ENCODE results near the gene RNF26. TPM values are rescaled to one million over a fixed set of nuclear protein-coding genes. Genes with fewer than 3 reads are reported as not detected.
A peak's percentile ranks its signal among the peaks of the same experiment; 100 is the strongest.

The RNF26 gene
- total and polyA plus RNA-seq, 2 of the 4 experiments (the other 2 are of a cell fraction) = 3.4 to 36.7 TPM

DNA sequence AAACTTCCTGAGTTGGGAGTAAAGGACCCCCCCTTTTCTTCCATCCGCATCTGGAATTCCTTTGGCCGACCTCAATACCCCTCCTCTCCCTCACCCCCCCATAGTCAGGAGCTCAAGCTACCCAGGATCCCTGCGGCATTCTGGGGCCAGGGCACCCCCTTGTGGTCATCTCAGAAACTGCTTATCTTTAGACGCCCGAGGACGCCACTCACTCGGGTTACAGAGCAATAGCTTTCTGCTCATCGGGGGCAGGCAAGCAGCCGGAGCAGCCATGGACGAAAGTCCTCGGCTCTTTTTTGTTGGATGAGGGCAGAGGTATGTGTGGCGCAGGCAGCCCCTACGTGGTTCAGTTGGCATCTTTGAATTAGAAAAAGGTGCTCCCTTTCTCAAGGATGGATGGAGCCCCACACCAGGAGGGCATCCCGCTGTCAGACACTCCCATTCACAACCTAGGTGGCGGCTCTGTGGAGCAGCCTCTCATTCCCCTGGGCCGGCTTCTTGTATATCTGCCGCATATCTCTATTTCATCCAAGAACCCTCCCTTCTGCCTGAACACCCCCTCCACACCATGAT lies 4.1 kb downstream of the RNF26 start:
- peaks cover 5% of the 10 kb centered on the region; the same call in 1 of the 2 replicates for H4K20me1 ChIP-seq (ENCODE audit: insufficient read depth, low read length)
- no peak overlapping the region for H4K5ac ChIP-seq (ENCODE audit: low read depth, low read length)
- no peak overlapping the region for H3K18ac ChIP-seq (ENCODE audit: low read depth, low read length)
- DNase-seq (no peak), ATAC-seq (ENCODE audit: low read depth) (peak; percentile 57)
- ChIA-PET POLR2A (ENCODE audit: unreplicated experiment) (interaction anchor here (0.6 to 1.9 kb wide), 8 partner anchors 14 to 875 kb away, joined by 3 to 8 read pairs (median 5); partner anchors contain the start of genes CBL, DPAGT1 and MCAM), CTCF (interaction anchor here (0.7 to 2.0 kb wide), 22 partner anchors 13 to 271 kb away, joined by 3 to 20 read pairs (median 4); partner anchors contain the start of genes DPAGT1, MCAM and VPS11)
- peaks cover 10% of the 10 kb centered on the region for H3K9me1 ChIP-seq (ENCODE audit: insufficient read depth, low read length)
- H2AK9ac ChIP-seq (replicated peaks; ENCODE audit: low read depth, low read length, poor library complexity) = peak overlapping the region; percentile 84
- peak overlapping the region; percentile 2; the same call in 1 of the 2 replicates for H3K4me3 ChIP-seq (ENCODE audit: insufficient read depth, low read depth, low read length)
- H2AK5ac ChIP-seq (ENCODE audit: low read depth, low read length) = peak overlapping the region; percentile 62; the same call in 1 of the 2 replicates
- H3K14ac ChIP-seq (replicated peaks; ENCODE audit: low read depth, low read length) = peak overlapping the region; percentile 74
- H3K36me3 ChIP-seq (ENCODE audit: control insufficient read depth, insufficient read depth, low read length) = peaks cover 2% of the 10 kb centered on the region; the same call in 1 of the 2 replicates
- H2BK5ac ChIP-seq (ENCODE audit: low read depth, low read length, poor library complexity, severe bottlenecking) = peak overlapping the region; percentile 93
- H2AFZ ChIP-seq (replicated peaks; ENCODE audit: low read length, poor library complexity) = peak overlapping the region; percentile 92
- peaks cover 17 to 42% of the 10 kb centered on the region in 2 experiments; a peak in 3 of 4 replicates for H3K79me1 ChIP-seq (ENCODE audit: low read depth in 1 of 2, low read length in 2 of 2)
- no TSS peak for BruUV-seq (replicated peaks)
- peak overlapping the region; percentile 56 for H3K4me2 ChIP-seq (ENCODE audit: low read depth, low read length)
- peak overlapping the region; percentile 84 for H3K4ac ChIP-seq (ENCODE audit: low read depth, low read length)
- peak overlapping the region; percentile 54 for H3K9ac ChIP-seq (ENCODE audit: low read depth, low read length)
- H3K56ac ChIP-seq (ENCODE audit: extremely low read depth, insufficient read depth, low read length) = peak overlapping the region; percentile 62
- dilution Hi-C loops (cut with HindIII; ENCODE audit: low sequenced_read_pairs, unreplicated experiment) = no loop called here
- H3K27ac ChIP-seq (ENCODE audit: insufficient read depth, low read length) = peak overlapping the region; percentile 96
- H3K9me3 ChIP-seq (ENCODE audit: control insufficient read depth, insufficient read depth, low read length) = no peaks in the 10 kb centered on the region
- peak overlapping the region; percentile 36; the same call in 1 of the 2 replicates for H2BK20ac ChIP-seq (ENCODE audit: low read depth, low read length)
- peak overlapping the region; percentile 81 for H2BK120ac ChIP-seq (ENCODE audit: low read depth, low read length)
- H4K91ac ChIP-seq (ENCODE audit: insufficient read depth, low read depth, low read length) = peak overlapping the region; percentile 95
- in situ Hi-C loops (cut with MboI; ENCODE audit: low sequenced_read_pairs) = no loop called here
- intact Hi-C loops (cut with micrococcal nuclease) = loop anchor here (1.0 to 5.0 kb wide), 8 partner anchors 18 to 243 kb away; partner anchors contain the start of genes ABCG4 and CBL
- peak overlapping the region in 1 of 2 experiments; percentile 95; a peak in 2 of 4 replicates for H4K8ac ChIP-seq (ENCODE audit: low read depth in 2 of 2, low read length in 2 of 2)
- H3K27me3 ChIP-seq (ENCODE audit: control insufficient read depth, insufficient read depth, low read length) = no peaks in the 10 kb centered on the region
- peaks cover 26% of the 10 kb centered on the region for H3K4me1 ChIP-seq (ENCODE audit: control insufficient read depth, insufficient read depth, low read length)
- peak overlapping the region; percentile 47; the same call in 2 of the 3 replicates for H2BK15ac ChIP-seq (ENCODE audit: low read depth, low read length)
- H3K23ac ChIP-seq (ENCODE audit: low read depth, low read length) = peak overlapping the region; percentile 93
- WGBS, 2 experiments (ENCODE audit: extremely low coverage in 2 of 2, insufficient read length in 1 of 2) = 0% methylated on average over 3 of the region's 17 CpGs; no CpG with 5 or more reads in 1 of the 2 experiments
- TF ChIP-seq SMC3 (IDR thresholded peaks at IDR 0.05; ENCODE audit: low read depth, low read length) = peak; percentile 62
- TF ChIP-seq CHD1 (IDR thresholded peaks at IDR 0.05; ENCODE audit: low read depth, low read length) = no peak
- no peak for TF ChIP-seq RFX5 (IDR thresholded peaks at IDR 0.05; ENCODE audit: low read depth, low read length)
- TF ChIP-seq MAZ (IDR thresholded peaks at IDR 0.05; ENCODE audit: borderline replicate concordance, low read depth, low read length) = peak; percentile 87; the same call in 1 of the 2 replicates
- TF ChIP-seq MXI1 (IDR thresholded peaks at IDR 0.05; ENCODE audit: borderline replicate concordance, low read depth, low read length) = no peak
- TF ChIP-seq MAFK (IDR thresholded peaks at IDR 0.05; ENCODE audit: low read depth, low read length) = no peak
- TF ChIP-seq POLR2A (IDR thresholded peaks at IDR 0.05; ENCODE audit: low read depth, low read length) = no peak
- no peak for TF ChIP-seq CEBPB (IDR thresholded peaks at IDR 0.05; ENCODE audit: low read depth, low read length)
- peak; percentile 82 for TF ChIP-seq RAD21 (IDR thresholded peaks at IDR 0.05; ENCODE audit: low read length)
- no peak for TF ChIP-seq FOS (IDR thresholded peaks at IDR 0.05; ENCODE audit: low read depth, low read length)
- no peak for TF ChIP-seq BHLHE40 (IDR thresholded peaks at IDR 0.05; ENCODE audit: low read depth, low read length)
- TF ChIP-seq NFE2L2 (IDR thresholded peaks at IDR 0.05; ENCODE audit: low read depth, low read length) = no peak
- TF ChIP-seq, protein P1, sequence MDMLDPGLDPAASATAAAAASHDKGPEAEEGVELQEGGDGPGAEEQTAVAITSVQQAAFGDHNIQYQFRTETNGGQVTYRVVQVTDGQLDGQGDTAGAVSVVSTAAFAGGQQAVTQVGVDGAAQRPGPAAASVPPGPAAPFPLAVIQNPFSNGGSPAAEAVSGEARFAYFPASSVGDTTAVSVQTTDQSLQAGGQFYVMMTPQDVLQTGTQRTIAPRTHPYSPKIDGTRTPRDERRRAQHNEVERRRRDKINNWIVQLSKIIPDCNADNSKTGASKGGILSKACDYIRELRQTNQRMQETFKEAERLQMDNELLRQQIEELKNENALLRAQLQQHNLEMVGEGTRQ (IDR thresholded peaks at IDR 0.05; ENCODE audit: low read depth, low read length) = no peak
- TF ChIP-seq, protein P2, sequence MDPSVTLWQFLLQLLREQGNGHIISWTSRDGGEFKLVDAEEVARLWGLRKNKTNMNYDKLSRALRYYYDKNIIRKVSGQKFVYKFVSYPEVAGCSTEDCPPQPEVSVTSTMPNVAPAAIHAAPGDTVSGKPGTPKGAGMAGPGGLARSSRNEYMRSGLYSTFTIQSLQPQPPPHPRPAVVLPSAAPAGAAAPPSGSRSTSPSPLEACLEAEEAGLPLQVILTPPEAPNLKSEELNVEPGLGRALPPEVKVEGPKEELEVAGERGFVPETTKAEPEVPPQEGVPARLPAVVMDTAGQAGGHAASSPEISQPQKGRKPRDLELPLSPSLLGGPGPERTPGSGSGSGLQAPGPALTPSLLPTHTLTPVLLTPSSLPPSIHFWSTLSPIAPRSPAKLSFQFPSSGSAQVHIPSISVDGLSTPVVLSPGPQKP (IDR thresholded peaks at IDR 0.05; ENCODE audit: borderline replicate concordance, low read depth, low read length) = no peak
- TF ChIP-seq RCOR1 (IDR thresholded peaks at IDR 0.05; ENCODE audit: insufficient replicate concordance, low read length) = no peak

All from IMR-90 (cell line).